CD4-positive, CD25-positive, alpha-beta regulatory T cell (primary cell): ENCODE results near the gene DNASE1L3. TPM values are rescaled to one million over a fixed set of nuclear protein-coding genes. Genes with fewer than 3 reads are reported as not detected.

Source experiments
- ATAC-seq, 2 donors: fragments of 150-1000 bp; cut with Tn5 transposase; one replicate each; pipeline ENCODE4 v1.10.0; 2021; ENCODE audit warnings: low read depth in 2 of 2, moderate number of reproducible peaks in 2 of 2, moderate library complexity in 1 of 2
- DNase-seq, 3 donors: peaks; one replicate each; pipeline versions ENCODE4 v3.0.0 to v3.0.0-alpha.2; 2012 to 2022; ENCODE audit warnings: mixed read lengths in 1 of 3
- H3K27ac ChIP-seq: one replicate; pipeline ENCODE4 v1.7.0; 2013; ENCODE audit warnings: mild to moderate bottlenecking, low read length; ENCODE audit not compliant: insufficient read depth, poor library complexity, severe bottlenecking
- H3K27me3 ChIP-seq: one replicate; pipeline ENCODE4 v1.7.0; 2013; ENCODE audit warnings: low read length; ENCODE audit not compliant: control insufficient read depth, insufficient read depth
- H3K36me3 ChIP-seq: one replicate; pipeline ENCODE4 v1.7.0; 2013; ENCODE audit warnings: mild to moderate bottlenecking, low read length, moderate library complexity; ENCODE audit not compliant: control insufficient read depth, insufficient read depth
- H3K4me1 ChIP-seq: 2 replicates; pipeline ENCODE4 v1.7.0; 2013; ENCODE audit warnings: mild to moderate bottlenecking, low read length; ENCODE audit not compliant: insufficient read depth, control insufficient read depth, poor library complexity, severe bottlenecking
- H3K4me3 ChIP-seq: one replicate; pipeline ENCODE4 v1.7.0; 2013; ENCODE audit warnings: low read depth, mild to moderate bottlenecking, low read length, moderate library complexity
- H3K9me3 ChIP-seq, 2 experiments: 1 replicate in 1 of 2; 2 replicates in 1 of 2; pipeline ENCODE4 v1.7.0; 2013; ENCODE audit warnings: low read length in 2 of 2, mild to moderate bottlenecking in 1 of 2, moderate library complexity in 1 of 2; ENCODE audit not compliant: control insufficient read depth in 2 of 2
- H3K27ac Mint-ChIP-seq, 3 donors: one replicate each; pipeline ENCODE4 v1.8.0; 2020 to 2022; ENCODE audit warnings: mild to moderate bottlenecking in 3 of 3, mixed read lengths in 3 of 3, moderate library complexity in 2 of 3
- H3K27me3 Mint-ChIP-seq: one replicate; pipeline ENCODE4 v1.8.0; 2022; ENCODE audit warnings: mild to moderate bottlenecking, mixed read lengths
- H3K36me3 Mint-ChIP-seq: one replicate; pipeline ENCODE4 v1.8.0; 2020; ENCODE audit warnings: mixed read lengths
- H3K4me1 Mint-ChIP-seq, 4 donors: one replicate each; pipeline ENCODE4 v1.8.0; 2020 to 2022; ENCODE audit warnings: mixed read lengths in 4 of 4, mild to moderate bottlenecking in 1 of 4
- H3K4me3 Mint-ChIP-seq, 4 donors: one replicate each; pipeline ENCODE4 v1.8.0; 2020 to 2022; ENCODE audit warnings: mild to moderate bottlenecking in 4 of 4, mixed read lengths in 4 of 4, moderate library complexity in 3 of 4
- H3K9me3 Mint-ChIP-seq, 7 donors: one replicate each; pipeline ENCODE4 v1.8.0; 2020 to 2022; ENCODE audit warnings: mixed read lengths in 7 of 7, mild to moderate bottlenecking in 3 of 7, moderate library complexity in 2 of 7
- polyA plus RNA-seq, 4 donors: library from polyadenylated mRNA; unstranded; fragments of 300-500 nt; fragmentation: Illumina TruSeq; gene quantifications; one replicate each; pipeline ENCODE4 v1.2.3, GENCODE V29; 2021
- total RNA-seq: library from RNA; stranded (reverse); gene quantifications from one replicate; pipeline ENCODE4 v1.2.3, GENCODE V29; 2022

The DNASE1L3 gene
- total and polyA plus RNA-seq, 5 donors from 2014 or later, result 0.14 TPM; not detected in 4

GRCh38 chr3:58151637-58152036 is 59.1 kb downstream of the DNASE1L3 start:
- H3K9me3 ChIP-seq, result no peaks in the 10 kb centered on the region
- no peaks in the 10 kb centered on the region for H3K27me3 ChIP-seq
- H3K36me3 Mint-ChIP-seq, result peaks cover 32% of the 10 kb centered on the region
- no peak for ATAC-seq
- H3K4me3 Mint-ChIP-seq, result no peak overlapping the region
- no peak overlapping the region for H3K4me3 ChIP-seq
- no peak for DNase-seq
- no peaks in the 10 kb centered on the region for H3K27me3 Mint-ChIP-seq
- H3K4me1 ChIP-seq, result no peaks in the 10 kb centered on the region
- H3K9me3 Mint-ChIP-seq, result no peaks in the 10 kb centered on the region
- H3K4me1 Mint-ChIP-seq, result no peaks in the 10 kb centered on the region
- H3K27ac ChIP-seq, result no peak overlapping the region
- peaks cover 60% of the 10 kb centered on the region for H3K36me3 ChIP-seq
- peak overlapping the region in 1 of 3 donors; percentile 75 for H3K27ac Mint-ChIP-seq

- no peak overlapping the region for H3K27ac Mint-ChIP-seq
- Histone ChIP-seq H3K36me3 (peaks cover 65% of the 10 kb centered on the region), H3K4me3 (no peak overlapping the region), H3K27me3 (no peaks in the 10 kb centered on the region), H3K4me1 (no peaks in the 10 kb centered on the region), H3K9me3 (no peaks in the 10 kb centered on the region), H3K27ac (no peak overlapping the region)
- H3K36me3 Mint-ChIP-seq, result peaks cover 38% of the 10 kb centered on the region
- H3K27me3 Mint-ChIP-seq, result no peaks in the 10 kb centered on the region
- no peaks in the 10 kb centered on the region for H3K9me3 Mint-ChIP-seq
- no peaks in the 10 kb centered on the region for H3K4me1 Mint-ChIP-seq
- ATAC-seq (no peak), DNase-seq (no peak)
- no peak overlapping the region for H3K4me3 Mint-ChIP-seq
Measured at GRCh38 chr3:58150810-58151199, 60.0 kb downstream of the DNASE1L3 start.

- no peaks in the 10 kb centered on the region for H3K4me1 ChIP-seq
- Mint-ChIP-seq H3K4me3 (no peak overlapping the region), H3K27me3 (no peaks in the 10 kb centered on the region), H3K9me3 (no peaks in the 10 kb centered on the region), H3K36me3 (peaks cover 38% of the 10 kb centered on the region), H3K4me1 (no peaks in the 10 kb centered on the region), H3K27ac (no peak overlapping the region)
- H3K9me3 ChIP-seq, result no peaks in the 10 kb centered on the region
- H3K4me3 ChIP-seq, result no peak overlapping the region
- H3K36me3 ChIP-seq, result peaks cover 65% of the 10 kb centered on the region
- no peak for ATAC-seq
- H3K27ac ChIP-seq, result no peak overlapping the region
- H3K27me3 ChIP-seq, result no peaks in the 10 kb centered on the region
- DNase-seq, result no peak
Measured at GRCh38 chr3:58150130-58150809, 60.5 kb downstream of the DNASE1L3 start.

- ATAC-seq (no peak), DNase-seq (no peak)
- no peaks in the 10 kb centered on the region for H3K27me3 ChIP-seq
- H3K27ac ChIP-seq, result no peak overlapping the region
- H3K36me3 Mint-ChIP-seq, result peaks cover 42% of the 10 kb centered on the region
- peaks cover 66% of the 10 kb centered on the region for H3K36me3 ChIP-seq
- no peak overlapping the region for H3K27ac Mint-ChIP-seq
- H3K4me1 Mint-ChIP-seq, result no peaks in the 10 kb centered on the region
- H3K9me3 Mint-ChIP-seq, result no peaks in the 10 kb centered on the region
- H3K4me1 ChIP-seq, result no peaks in the 10 kb centered on the region
- no peaks in the 10 kb centered on the region for H3K9me3 ChIP-seq
- no peak overlapping the region for H3K4me3 Mint-ChIP-seq
- no peak overlapping the region for H3K4me3 ChIP-seq
- H3K27me3 Mint-ChIP-seq, result no peaks in the 10 kb centered on the region
Measured at GRCh38 chr3:58148049-58148448, 62.7 kb downstream of the DNASE1L3 start.

- Histone ChIP-seq H3K36me3 (peaks cover 54% of the 10 kb centered on the region), H3K27ac (no peak overlapping the region), H3K4me1 (no peaks in the 10 kb centered on the region), H3K27me3 (no peaks in the 10 kb centered on the region), H3K9me3 (no peaks in the 10 kb centered on the region), H3K4me3 (no peak overlapping the region)
- no peak overlapping the region for H3K4me3 Mint-ChIP-seq
- H3K4me1 Mint-ChIP-seq, result no peaks in the 10 kb centered on the region
- DNase-seq (no peak), ATAC-seq (no peak)
- H3K27ac Mint-ChIP-seq, result no peak overlapping the region
- H3K36me3 Mint-ChIP-seq, result peaks cover 54% of the 10 kb centered on the region
- H3K27me3 Mint-ChIP-seq, result no peaks in the 10 kb centered on the region
- H3K9me3 Mint-ChIP-seq, result peaks cover 0 to 2% (median 0%) of the 10 kb centered on the region in 7 donors
Measured at GRCh38 chr3:58144478-58145325, 66.1 kb downstream of the DNASE1L3 start.

GRCh38 chr3:58143417-58144055 is 67.2 kb downstream of the DNASE1L3 start:
- Histone ChIP-seq H3K27me3 (no peaks in the 10 kb centered on the region), H3K36me3 (peaks cover 46% of the 10 kb centered on the region)

More at GRCh38 chr3:58143417-58144055, 67.2 kb downstream of the DNASE1L3 start:
- H3K4me3 ChIP-seq, result no peak overlapping the region
- no peak for ATAC-seq
- H3K4me1 ChIP-seq, result no peaks in the 10 kb centered on the region
- Mint-ChIP-seq H3K27me3 (no peaks in the 10 kb centered on the region), H3K27ac (peak overlapping the region in 1 of 3 donors; percentile 7), H3K9me3 (peaks cover 0 to 2% (median 0%) of the 10 kb centered on the region in 7 donors), H3K36me3 (peaks cover 49% of the 10 kb centered on the region), H3K4me3 (no peak overlapping the region), H3K4me1 (no peaks in the 10 kb centered on the region)
- no peak for DNase-seq
- no peak overlapping the region for H3K27ac ChIP-seq
- no peaks in the 10 kb centered on the region for H3K9me3 ChIP-seq
